Activated T-helper 1 cell treated with Interleukin-2 at 50 U/mL for 16 hours (primary cell): ENCODE results near the gene LEMD2.

Experiments
- DNase-seq: peaks from one replicate; pipeline ENCODE4 v3.0.0-alpha.2; 2020; ENCODE audit warnings: low read depth

The LEMD2 gene

GRCh38 chr6:33756211-33756954 lies 32.5 kb downstream of the LEMD2 start:
- no peak for DNase-seq

DNA sequence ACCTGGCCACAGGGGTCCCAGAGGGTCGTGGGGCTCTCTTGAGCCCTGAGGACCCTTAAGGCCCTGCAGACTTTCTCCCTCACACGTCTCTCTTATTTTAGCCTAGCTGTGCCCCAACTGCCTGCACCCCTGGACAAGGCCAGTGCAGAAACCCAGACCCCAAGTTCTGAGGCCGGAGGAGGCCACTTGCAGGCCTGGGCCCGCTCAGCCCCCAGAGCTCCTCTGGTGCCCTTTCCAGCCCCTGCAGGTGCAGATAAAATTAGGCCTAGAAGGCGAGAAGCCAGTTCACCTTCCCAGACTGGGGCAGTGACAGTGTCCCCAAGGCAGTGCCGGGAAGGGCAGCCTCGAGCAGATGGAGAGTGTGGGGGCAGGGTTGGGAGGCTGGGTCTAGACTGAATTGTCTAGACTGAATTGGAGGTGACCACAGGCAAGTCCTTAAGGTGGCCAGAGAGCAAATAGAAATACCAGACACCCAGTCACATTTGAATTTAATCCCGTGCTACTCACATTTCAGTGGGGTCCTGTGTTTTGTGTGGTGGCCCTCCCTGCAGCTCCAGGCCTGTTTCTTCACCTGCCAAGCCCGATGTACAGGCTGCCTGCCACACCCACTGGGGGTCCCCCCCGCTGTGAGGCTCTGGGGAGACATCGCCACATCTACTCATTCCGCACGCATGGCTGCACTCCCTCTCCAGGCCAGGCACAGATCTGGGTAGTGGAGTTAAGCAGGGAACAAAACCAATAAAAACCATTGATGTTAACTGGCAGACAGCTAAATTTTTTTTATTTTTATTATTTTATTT lies 33.7 kb downstream of the LEMD2 start:
- DNase-seq = no peak

DNA sequence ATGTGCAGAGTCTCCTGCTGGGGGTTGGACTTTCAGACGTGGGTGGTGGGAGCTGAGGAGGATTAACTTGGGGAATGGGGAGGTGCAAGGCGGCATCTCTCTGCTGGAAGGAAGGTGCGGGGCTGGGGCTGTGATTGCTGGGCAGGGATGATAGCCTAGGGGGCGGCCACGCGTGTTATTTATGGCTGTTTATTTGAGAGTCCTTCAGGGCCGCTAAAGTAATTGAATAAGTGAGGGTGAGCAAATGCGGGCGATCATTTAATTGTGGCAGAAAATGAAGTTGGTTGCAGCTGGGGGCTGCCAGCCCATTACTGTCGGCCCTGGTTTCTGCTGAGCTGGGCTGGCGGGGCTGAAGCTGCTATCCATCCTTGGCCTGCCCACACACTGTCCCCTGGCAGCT lies 34.7 kb downstream of the LEMD2 start:
- DNase-seq = no peak

GRCh38 chr6:33752646-33753015 lies 36.3 kb downstream of the LEMD2 start:
- no peak for DNase-seq

- no peak for DNase-seq
Observed at GRCh38 chr6:33751771-33752645, 36.9 kb downstream of the LEMD2 start.

DNA sequence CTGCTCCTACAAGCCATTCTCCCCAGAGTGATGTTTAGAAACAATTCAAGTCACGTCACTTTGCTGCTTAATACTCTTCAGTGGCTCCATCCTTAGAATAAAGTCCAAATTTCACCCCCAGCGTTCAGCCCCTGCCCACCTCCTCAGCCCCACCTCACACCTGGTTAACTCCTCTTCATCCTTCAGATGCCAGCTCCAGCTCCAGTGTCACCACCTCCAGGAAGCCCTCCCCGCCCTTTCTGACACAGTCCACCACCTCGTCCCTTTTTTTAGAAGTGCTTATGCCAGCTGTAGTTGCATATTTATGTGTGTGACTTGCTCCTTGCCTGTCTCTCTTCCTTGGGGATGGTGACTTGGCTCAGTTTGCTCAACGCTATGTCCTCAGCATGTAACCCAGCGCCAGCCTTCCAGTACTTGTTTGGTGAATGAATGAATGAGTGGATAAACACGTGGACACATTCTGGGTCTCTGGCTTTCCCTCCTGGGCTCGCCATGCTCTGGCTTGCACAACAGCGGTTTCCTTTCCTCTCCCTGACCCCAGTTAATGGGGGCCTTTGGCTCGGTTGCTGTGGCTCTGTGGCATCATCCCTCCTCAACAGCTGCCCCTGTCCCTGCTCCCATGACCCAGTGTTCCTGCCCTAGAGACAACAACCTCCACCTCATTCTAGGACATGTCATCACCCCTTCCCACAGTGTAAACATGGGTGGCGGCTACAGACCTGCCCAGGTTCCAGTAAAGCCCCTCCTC lies 38.5 kb downstream of the LEMD2 start:
- no peak for DNase-seq

GRCh38 chr6:33749401-33749800 lies 39.5 kb downstream of the LEMD2 start:
- no peak for DNase-seq

GRCh38 chr6:33748841-33749240 lies 40.1 kb downstream of the LEMD2 start:
- DNase-seq = no peak

DNA sequence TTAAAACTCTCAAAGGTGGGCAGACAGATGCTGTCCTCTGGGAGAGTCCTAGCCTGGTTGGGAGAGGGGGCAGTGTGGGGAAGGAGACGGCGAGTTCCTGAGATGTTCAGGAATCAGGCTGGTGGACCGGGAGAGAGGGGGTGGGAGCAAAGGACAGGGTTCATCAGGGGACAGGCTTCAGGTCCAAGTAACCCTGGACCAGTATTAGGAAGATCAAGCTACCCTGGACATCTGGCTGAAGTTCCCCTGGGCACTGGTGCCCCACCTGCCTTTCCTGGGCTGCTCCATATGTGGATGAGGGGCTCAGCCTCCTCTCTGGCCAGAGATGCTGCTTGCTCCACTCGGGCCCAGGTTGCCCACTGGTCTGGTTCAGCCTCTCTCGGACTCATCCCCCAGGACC lies 41.1 kb downstream of the LEMD2 start:
- no peak for DNase-seq

GRCh38 chr6:33746651-33747100 lies 42.3 kb downstream of the LEMD2 start, which contains the start of gene IP6K3:
Gene IP6K3, minus strand, starts transcription at chr6:33746905. Its CDS starts 11,429 bp downstream, at chr6:33735476.
- DNase-seq = no peak

GRCh38 chr6:33746036-33746600 lies 42.8 kb downstream of the LEMD2 start:
- no peak for DNase-seq

GRCh38 chr6:33745548-33745947 lies 43.4 kb downstream of the LEMD2 start:
- no peak for DNase-seq

GRCh38 chr6:33744895-33745546 lies 43.9 kb downstream of the LEMD2 start:
- no peak for DNase-seq

GRCh38 chr6:33744001-33744848 lies 44.7 kb downstream of the LEMD2 start:
- DNase-seq = peak; percentile 45

GRCh38 chr6:33742837-33743236 lies 46.1 kb downstream of the LEMD2 start:
- DNase-seq = no peak

- DNase-seq = no peak
Observed at GRCh38 chr6:33742092-33742491, 46.8 kb downstream of the LEMD2 start.

- DNase-seq = no peak
Observed at GRCh38 chr6:33740794-33741193, 48.1 kb downstream of the LEMD2 start.

DNA sequence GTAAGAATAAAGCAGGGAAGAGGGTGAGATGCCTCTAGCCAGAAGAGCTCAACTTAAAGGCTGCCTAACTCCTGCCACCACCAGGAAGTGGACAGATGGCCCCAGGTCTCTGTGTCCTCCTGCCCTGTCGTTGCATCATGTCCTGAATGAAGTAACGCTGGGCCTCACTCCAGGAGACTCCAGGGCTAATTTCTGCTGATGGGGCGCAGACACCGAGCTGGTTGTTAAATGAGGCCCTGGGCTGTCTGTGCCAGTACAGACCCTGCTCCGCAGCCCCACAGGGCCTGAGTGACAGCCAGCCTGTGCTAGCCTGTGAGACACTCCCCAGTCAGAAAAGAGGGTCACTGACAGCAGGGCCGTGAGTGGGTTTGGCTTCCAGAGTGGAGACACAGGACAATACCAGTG lies 48.7 kb downstream of the LEMD2 start:
- no peak for DNase-seq

DNA sequence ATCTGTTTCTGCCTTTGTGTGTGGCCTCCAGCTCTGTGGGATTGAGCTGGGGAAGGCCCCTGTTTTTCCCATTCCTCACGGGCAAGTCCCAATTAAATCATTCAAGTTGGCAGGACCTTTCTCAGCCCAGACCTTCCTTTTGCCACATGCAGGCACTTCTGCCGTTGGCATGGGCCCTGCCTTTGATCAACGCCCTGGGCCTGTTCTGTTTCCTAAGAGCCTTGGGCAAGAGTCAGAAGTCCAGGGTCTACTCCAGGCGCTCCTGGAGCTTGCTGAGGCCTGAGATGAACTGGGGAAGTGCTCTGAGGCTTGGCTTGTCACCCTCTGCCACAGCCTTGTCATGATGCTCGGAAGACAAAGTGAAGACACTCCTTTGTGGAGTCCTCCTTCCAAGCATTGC lies 49.4 kb downstream of the LEMD2 start:
- no peak for DNase-seq

DNA sequence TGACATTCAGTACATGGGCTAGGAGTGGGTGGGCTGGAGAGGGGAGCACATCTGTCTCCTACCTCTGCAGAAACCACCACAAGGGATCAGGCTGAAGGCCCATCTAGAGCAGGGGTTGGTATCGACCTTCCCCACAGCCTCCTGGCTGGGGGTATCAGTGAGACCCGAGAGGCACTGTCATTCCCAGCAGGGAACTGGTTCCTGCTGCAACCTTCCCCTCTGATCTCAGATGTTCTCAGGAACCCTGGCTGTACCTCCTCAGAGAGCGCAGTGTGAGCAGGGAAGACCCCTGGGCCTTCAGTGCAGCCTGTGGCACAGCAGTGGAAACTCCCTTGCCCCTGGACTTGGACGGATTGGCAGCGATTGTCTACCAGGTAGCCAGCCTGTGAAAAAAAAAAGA lies 50.1 kb downstream of the LEMD2 start:
- DNase-seq = no peak
